GM19023 (cell line): Measurements from ENCODE around the gene JAM3.
"Not testable (repeated sequence)": the region's sequence is repeated elsewhere in the genome, so short reads cannot be mapped to it uniquely, and the experiment has no call there.

Experiments
- ATAC-seq: cut with Tn5 transposase; IDR thresholded peaks from one replicate; pipeline ENCODE4 v1.9.1; 2021; ENCODE audit warnings: mild to moderate bottlenecking, moderate library complexity; ENCODE audit not compliant: unreplicated experiment

JAM3 gene

GRCh38 chr11:134171951-134172350 lies 103.1 kb downstream of the JAM3 start:
- ATAC-seq = no peak

GRCh38 chr11:134173296-134173695 lies 104.4 kb downstream of the JAM3 start:
- no peak for ATAC-seq

GRCh38 chr11:134176284-134176683 lies 107.4 kb downstream of the JAM3 start:
- no peak for ATAC-seq

GRCh38 chr11:134178032-134178674 lies 109.3 kb downstream of the JAM3 start:
- no peak for ATAC-seq

GRCh38 chr11:134181707-134182106 lies 112.8 kb downstream of the JAM3 start:
- no peak for ATAC-seq

GRCh38 chr11:134188092-134188491 lies 119.2 kb downstream of the JAM3 start:
- not testable (repeated sequence) for ATAC-seq

- no peak for ATAC-seq
Measured at GRCh38 chr11:134196756-134197155, 127.9 kb downstream of the JAM3 start.

GRCh38 chr11:134199531-134199930 lies 130.7 kb downstream of the JAM3 start:
- no peak for ATAC-seq

GRCh38 chr11:134200688-134201087 lies 131.8 kb downstream of the JAM3 start:
- ATAC-seq = no peak
